ENCODE results near the gene USP37. TPM values are rescaled to one million over a fixed set of nuclear protein-coding genes. Genes with fewer than 3 reads are reported as not detected.

USP37 gene
- polyA plus RNA-seq, 2 donors, result 1.8 to 2.3 TPM

DNA sequence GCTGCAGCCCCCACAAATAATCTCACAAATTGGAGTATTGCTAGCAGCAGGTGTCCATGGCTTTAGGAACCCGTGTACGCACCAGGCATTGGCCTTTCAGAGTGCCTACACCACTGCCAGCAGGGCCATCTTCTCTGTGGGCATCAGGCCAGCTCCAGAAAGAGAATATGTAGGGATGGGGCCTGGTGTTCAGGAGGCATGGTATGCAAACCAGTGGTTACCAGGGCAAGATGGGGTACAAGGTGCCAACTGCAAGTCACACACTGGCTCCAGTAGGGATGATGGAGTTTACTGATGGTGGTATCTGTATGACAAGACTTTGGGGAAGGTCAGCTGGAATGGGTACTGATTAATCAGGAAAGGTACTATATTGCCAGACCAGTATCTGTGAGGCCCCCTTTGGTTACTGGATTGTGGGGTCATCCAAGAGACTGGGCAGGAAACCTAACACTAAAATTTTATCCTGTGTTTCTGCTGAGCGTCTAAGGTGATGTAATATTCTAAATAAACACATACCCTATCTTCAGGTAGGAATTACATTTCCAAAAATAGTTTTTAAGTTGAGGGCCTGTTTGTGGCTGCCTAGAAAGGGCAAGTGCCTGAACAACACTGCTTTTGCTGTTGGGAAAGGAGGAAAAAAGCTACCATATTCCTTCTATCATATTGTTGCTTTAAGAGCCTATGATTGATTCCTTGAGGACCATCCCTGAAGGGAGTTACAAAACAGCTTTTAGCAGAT, 9.5 kb upstream of the USP37 start:
- Histone ChIP-seq H3K4me3 (ENCODE audit: low read depth in 1 of 2, low read length in 2 of 2) (no peak overlapping the region), H3K4me1 (ENCODE audit: control insufficient read depth in 2 of 2, insufficient read depth in 2 of 2, low read length in 1 of 2) (no peaks in the 10 kb centered on the region), H3K27me3 (ENCODE audit: control insufficient read depth in 1 of 2, insufficient read depth in 2 of 2, low read length in 2 of 2) (no peaks in the 10 kb centered on the region), H3K27ac (ENCODE audit: low read depth in 2 of 2, low read length in 1 of 2) (no peak overlapping the region), H3K9me3 (ENCODE audit: control insufficient read depth in 2 of 2, insufficient read depth in 1 of 2, low read depth in 1 of 2, low read length in 1 of 2) (no peaks in the 10 kb centered on the region), H3K36me3 (ENCODE audit: control insufficient read depth in 2 of 2, insufficient read depth in 2 of 2, low read length in 1 of 2) (no peaks in the 10 kb centered on the region)
- whole genome bisulfite sequencing, 2 donors, result 92 to 93% methylated on average over 3 of the region's 3 CpGs

DNA sequence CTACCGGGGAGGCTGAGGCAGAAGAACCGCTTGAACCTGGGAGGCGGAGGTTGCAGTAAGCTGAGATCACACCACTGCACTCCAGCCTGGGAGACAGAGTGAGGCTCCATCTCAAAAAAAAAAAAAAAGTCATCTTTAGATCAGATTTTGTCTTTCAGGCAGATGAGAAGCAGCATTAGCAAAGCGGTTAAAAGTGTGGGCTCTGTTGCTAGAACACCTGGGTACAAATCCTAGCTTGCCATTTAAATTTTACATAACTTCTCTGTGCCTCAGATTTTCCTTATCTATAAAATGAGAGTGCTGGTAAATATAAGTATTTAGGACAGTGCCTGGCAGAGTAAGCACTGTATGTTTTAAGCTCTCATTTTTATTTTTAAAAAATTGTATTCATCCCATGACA, 8.7 kb upstream of the USP37 start:
- 97 to 98% methylated on average over 4 of the region's 4 CpGs for WGBS, 2 donors
- H3K4me1 ChIP-seq (ENCODE audit: control insufficient read depth in 2 of 2, insufficient read depth in 2 of 2, low read length in 1 of 2), result no peaks in the 10 kb centered on the region
- no peak overlapping the region for H3K4me3 ChIP-seq (ENCODE audit: low read depth in 1 of 2, low read length in 2 of 2)
- H3K36me3 ChIP-seq (ENCODE audit: control insufficient read depth in 2 of 2, insufficient read depth in 2 of 2, low read length in 1 of 2), result no peaks in the 10 kb centered on the region
- H3K27ac ChIP-seq (ENCODE audit: low read depth in 2 of 2, low read length in 1 of 2), result no peak overlapping the region
- no peaks in the 10 kb centered on the region for H3K9me3 ChIP-seq (ENCODE audit: control insufficient read depth in 2 of 2, insufficient read depth in 1 of 2, low read depth in 1 of 2, low read length in 1 of 2)
- no peaks in the 10 kb centered on the region for H3K27me3 ChIP-seq (ENCODE audit: control insufficient read depth in 1 of 2, insufficient read depth in 2 of 2, low read length in 2 of 2)

DNA sequence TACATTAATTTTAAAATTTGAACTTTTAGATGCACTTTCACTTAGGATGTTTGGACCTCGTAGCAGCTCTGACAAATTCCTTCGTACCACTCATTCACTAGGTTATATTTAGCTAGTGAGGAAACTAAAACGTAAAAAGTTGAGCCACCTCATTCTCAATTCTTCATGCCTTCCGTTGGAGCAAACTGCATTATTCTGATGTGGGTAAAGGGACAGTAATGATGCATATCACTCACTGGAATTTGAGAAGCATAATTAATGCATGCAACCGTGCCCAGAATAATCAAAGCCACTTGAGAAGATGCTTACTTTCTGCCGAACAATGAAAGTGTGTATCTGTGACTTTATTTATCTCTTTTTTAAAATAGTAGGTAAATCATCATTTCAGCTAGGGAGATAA, 2.7 kb upstream of the USP37 start:
- H3K4me3 ChIP-seq (ENCODE audit: low read depth in 1 of 2, low read length in 2 of 2), result no peak overlapping the region
- no peaks in the 10 kb centered on the region for H3K27me3 ChIP-seq (ENCODE audit: control insufficient read depth in 1 of 2, insufficient read depth in 2 of 2, low read length in 2 of 2)
- H3K9me3 ChIP-seq (ENCODE audit: control insufficient read depth in 2 of 2, insufficient read depth in 1 of 2, low read depth in 1 of 2, low read length in 1 of 2), result no peaks in the 10 kb centered on the region
- no peak overlapping the region for H3K27ac ChIP-seq (ENCODE audit: low read depth in 2 of 2, low read length in 1 of 2)
- H3K36me3 ChIP-seq (ENCODE audit: control insufficient read depth in 2 of 2, insufficient read depth in 2 of 2, low read length in 1 of 2), result no peaks in the 10 kb centered on the region
- H3K4me1 ChIP-seq (ENCODE audit: control insufficient read depth in 2 of 2, insufficient read depth in 2 of 2, low read length in 1 of 2), result peaks cover 0 to 3% of the 10 kb centered on the region in 2 donors
- 15 to 22% methylated on average over 6 of the region's 6 CpGs for WGBS, 2 donors

DNA sequence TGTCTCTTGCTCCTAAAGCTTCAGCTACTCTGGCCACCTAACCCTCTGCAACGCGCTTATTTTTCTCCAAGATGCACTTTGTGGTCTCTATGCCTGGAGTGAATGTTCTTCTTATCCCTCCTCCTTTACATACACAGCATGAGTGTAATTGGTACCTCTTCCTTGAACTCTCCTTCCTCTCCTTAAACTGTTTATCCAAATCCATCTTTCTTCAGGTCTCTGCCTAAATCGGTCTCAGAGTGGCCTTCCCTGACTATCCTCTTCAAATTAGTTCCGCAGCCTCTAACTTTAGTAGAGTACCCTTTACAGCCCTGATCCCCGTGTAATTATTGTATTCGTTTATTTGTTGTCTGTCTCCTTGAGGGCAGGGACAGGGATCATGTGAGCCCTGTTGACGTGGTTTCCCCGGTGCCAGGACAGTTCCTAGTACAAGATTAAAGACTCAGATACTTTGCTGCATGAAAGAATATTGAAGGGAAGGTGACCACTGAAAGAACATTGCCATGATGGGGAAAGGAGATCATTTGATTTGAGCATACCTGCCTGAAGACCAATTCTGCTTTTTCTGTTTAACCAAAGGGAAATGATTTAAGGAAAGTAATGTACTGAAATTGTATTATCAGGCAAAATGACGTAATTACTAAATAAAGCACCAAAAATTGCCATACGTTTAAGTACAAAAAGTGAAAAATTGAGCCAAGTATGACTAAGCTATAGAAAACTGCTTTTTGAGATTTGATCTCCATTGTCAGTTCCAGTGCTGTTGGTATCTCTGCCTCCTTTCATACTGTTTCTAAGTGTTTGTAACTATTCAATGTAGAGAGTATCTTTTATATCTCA, 1.7 kb upstream of the USP37 start:
- peaks cover 0 to 3% of the 10 kb centered on the region in 2 donors for H3K4me1 ChIP-seq (ENCODE audit: control insufficient read depth in 2 of 2, insufficient read depth in 2 of 2, low read length in 1 of 2)
- peak overlapping the region; percentile 90 to 98 for H3K4me3 ChIP-seq (ENCODE audit: low read depth in 1 of 2, low read length in 2 of 2)
- no peaks in the 10 kb centered on the region for H3K9me3 ChIP-seq (ENCODE audit: control insufficient read depth in 2 of 2, insufficient read depth in 1 of 2, low read depth in 1 of 2, low read length in 1 of 2)
- H3K27me3 ChIP-seq (ENCODE audit: control insufficient read depth in 1 of 2, insufficient read depth in 2 of 2, low read length in 2 of 2), result no peaks in the 10 kb centered on the region
- H3K36me3 ChIP-seq (ENCODE audit: control insufficient read depth in 2 of 2, insufficient read depth in 2 of 2, low read length in 1 of 2), result no peaks in the 10 kb centered on the region
- peak overlapping the region; percentile 68 to 90 for H3K27ac ChIP-seq (ENCODE audit: low read depth in 2 of 2, low read length in 1 of 2)
- 5 to 6% methylated on average over 10 of the region's 10 CpGs for WGBS, 2 donors

DNA sequence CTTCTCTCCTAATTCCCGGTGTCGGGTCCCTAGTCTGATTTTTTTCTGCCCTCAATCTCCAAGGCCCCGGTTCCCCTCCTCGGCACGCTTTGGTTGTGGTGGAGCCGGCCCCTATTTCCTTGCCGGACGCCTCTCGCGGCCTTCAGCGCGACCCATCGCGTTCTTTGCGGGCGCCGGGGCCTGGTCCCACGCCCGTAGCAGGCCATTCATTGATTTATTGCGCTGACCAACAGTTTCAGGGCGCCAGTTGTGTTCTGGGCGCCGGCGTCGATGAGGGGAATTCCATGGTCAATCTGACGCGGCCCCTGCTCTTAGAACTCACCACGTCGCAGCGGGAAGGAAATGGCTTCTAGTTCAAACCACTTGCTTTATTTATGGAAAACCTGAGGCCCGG, 884 bp upstream of the USP37 start:
- peak overlapping the region; percentile 90 to 98 for H3K4me3 ChIP-seq (ENCODE audit: low read depth in 1 of 2, low read length in 2 of 2)
- 0% methylated on average over 31 of the region's 31 CpGs for WGBS, 2 donors
- no peaks in the 10 kb centered on the region for H3K9me3 ChIP-seq (ENCODE audit: control insufficient read depth in 2 of 2, insufficient read depth in 1 of 2, low read depth in 1 of 2, low read length in 1 of 2)
- peaks cover 0 to 3% of the 10 kb centered on the region in 2 donors for H3K4me1 ChIP-seq (ENCODE audit: control insufficient read depth in 2 of 2, insufficient read depth in 2 of 2, low read length in 1 of 2)
- H3K27ac ChIP-seq (ENCODE audit: low read depth in 2 of 2, low read length in 1 of 2), result peak overlapping the region; percentile 90 to 96
- no peaks in the 10 kb centered on the region for H3K27me3 ChIP-seq (ENCODE audit: control insufficient read depth in 1 of 2, insufficient read depth in 2 of 2, low read length in 2 of 2)
- no peaks in the 10 kb centered on the region for H3K36me3 ChIP-seq (ENCODE audit: control insufficient read depth in 2 of 2, insufficient read depth in 2 of 2, low read length in 1 of 2)

DNA sequence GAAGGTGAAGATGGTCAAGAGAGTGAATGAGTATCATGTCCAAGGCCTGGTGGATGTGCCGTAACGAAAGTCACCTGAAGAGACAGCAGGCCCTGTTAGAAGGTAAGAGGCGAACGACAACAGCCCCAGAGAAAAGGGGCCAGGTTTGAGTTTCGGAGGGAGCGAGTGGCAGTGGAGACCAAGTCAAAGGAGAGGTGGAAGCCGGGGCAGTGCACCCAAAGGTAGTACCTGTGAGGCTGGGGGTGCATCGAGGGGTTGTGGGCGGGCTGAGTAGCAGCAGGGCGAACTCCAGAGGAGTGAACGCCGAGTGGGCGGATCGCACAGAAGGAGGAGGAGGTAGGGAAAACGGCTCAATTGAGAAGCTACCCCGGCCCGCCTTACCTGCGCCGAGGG, 358 bp downstream of the USP37 start:
- H3K36me3 ChIP-seq (ENCODE audit: control insufficient read depth in 2 of 2, insufficient read depth in 2 of 2, low read length in 1 of 2), result no peaks in the 10 kb centered on the region
- no peaks in the 10 kb centered on the region for H3K9me3 ChIP-seq (ENCODE audit: control insufficient read depth in 2 of 2, insufficient read depth in 1 of 2, low read depth in 1 of 2, low read length in 1 of 2)
- H3K4me3 ChIP-seq (ENCODE audit: low read depth in 1 of 2, low read length in 2 of 2), result peak overlapping the region; percentile 70 to 98
- WGBS, 2 donors, result 0 to 1% methylated on average over 19 of the region's 19 CpGs
- peak overlapping the region; percentile 90 to 98 for H3K27ac ChIP-seq (ENCODE audit: low read depth in 2 of 2, low read length in 1 of 2)
- peaks cover 0 to 3% of the 10 kb centered on the region in 2 donors for H3K4me1 ChIP-seq (ENCODE audit: control insufficient read depth in 2 of 2, insufficient read depth in 2 of 2, low read length in 1 of 2)
- no peaks in the 10 kb centered on the region for H3K27me3 ChIP-seq (ENCODE audit: control insufficient read depth in 1 of 2, insufficient read depth in 2 of 2, low read length in 2 of 2)

DNA sequence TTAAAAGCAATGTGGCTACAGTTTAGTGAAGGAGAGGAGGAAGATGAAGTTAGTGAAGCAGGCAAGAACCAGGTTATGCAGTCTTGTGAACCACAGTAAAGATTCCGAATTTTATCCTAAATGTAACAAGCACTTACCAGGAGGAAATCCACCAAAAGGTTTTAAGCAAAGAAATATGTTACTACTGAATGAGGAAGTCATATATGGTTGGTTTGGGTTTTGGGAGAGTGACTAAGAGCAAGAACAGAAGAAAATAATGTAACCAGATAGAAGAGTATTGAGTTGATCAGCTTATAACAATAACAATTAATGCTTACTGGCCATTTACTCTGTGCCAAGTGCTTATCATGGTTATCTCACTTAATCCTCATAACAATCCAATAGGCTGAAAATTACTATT, 1.9 kb downstream of the USP37 start:
- 75 to 91% methylated on average over 1 of the region's 1 CpG for WGBS, 2 donors
- Histone ChIP-seq H3K4me3 (ENCODE audit: low read depth in 1 of 2, low read length in 2 of 2) (no peak overlapping the region), H3K27ac (ENCODE audit: low read depth in 2 of 2, low read length in 1 of 2) (no peak overlapping the region), H3K4me1 (ENCODE audit: control insufficient read depth in 2 of 2, insufficient read depth in 2 of 2, low read length in 1 of 2) (peaks cover 0 to 3% of the 10 kb centered on the region in 2 donors), H3K27me3 (ENCODE audit: control insufficient read depth in 1 of 2, insufficient read depth in 2 of 2, low read length in 2 of 2) (no peaks in the 10 kb centered on the region), H3K9me3 (ENCODE audit: control insufficient read depth in 2 of 2, insufficient read depth in 1 of 2, low read depth in 1 of 2, low read length in 1 of 2) (no peaks in the 10 kb centered on the region), H3K36me3 (ENCODE audit: control insufficient read depth in 2 of 2, insufficient read depth in 2 of 2, low read length in 1 of 2) (no peaks in the 10 kb centered on the region)

DNA sequence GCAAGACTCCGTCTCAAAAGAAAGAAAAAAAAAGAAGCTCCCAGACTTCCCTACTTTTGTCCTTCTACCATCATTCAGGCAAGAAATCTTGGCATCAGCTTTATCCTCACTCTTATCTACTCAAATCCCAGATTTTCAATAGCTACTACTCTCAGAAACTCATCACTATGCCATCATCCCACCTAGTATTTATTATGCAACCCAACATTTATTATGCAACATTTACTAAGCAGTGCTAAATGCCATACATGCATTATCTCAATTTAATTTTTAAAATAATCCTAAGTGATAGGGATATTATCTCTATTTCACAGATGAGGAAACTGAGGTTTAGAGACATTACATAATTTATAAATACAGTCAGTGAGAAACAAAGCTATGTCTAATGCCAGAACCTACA, 4.1 kb downstream of the USP37 start:
- Histone ChIP-seq H3K4me3 (ENCODE audit: low read depth in 1 of 2, low read length in 2 of 2) (no peak overlapping the region), H3K9me3 (ENCODE audit: control insufficient read depth in 2 of 2, insufficient read depth in 1 of 2, low read depth in 1 of 2, low read length in 1 of 2) (no peaks in the 10 kb centered on the region), H3K36me3 (ENCODE audit: control insufficient read depth in 2 of 2, insufficient read depth in 2 of 2, low read length in 1 of 2) (no peaks in the 10 kb centered on the region), H3K4me1 (ENCODE audit: control insufficient read depth in 2 of 2, insufficient read depth in 2 of 2, low read length in 1 of 2) (peaks cover 0 to 3% of the 10 kb centered on the region in 2 donors), H3K27me3 (ENCODE audit: control insufficient read depth in 1 of 2, insufficient read depth in 2 of 2, low read length in 2 of 2) (no peaks in the 10 kb centered on the region), H3K27ac (ENCODE audit: low read depth in 2 of 2, low read length in 1 of 2) (no peak overlapping the region)
- WGBS, 2 donors, result 93 to 100% methylated on average over 1 of the region's 1 CpG

DNA sequence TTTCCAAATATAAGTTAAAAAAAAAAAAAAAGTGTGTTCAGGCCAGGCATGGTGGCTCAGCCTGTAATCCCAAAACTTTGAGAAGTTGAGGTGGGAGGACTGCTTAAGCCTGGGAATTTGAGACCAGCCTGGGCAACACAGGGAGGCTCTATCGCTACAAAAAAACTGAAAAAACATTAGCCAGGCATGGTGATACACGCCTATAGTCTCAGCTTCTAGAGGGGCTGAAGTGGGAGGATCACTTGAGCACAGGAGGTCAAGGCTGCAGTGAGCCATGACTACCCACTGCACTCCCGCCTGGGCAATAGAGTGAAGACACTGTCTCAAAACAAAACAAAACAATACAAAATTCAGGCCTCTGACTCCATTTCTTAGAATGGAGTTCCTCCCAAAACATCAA, 9.2 kb downstream of the USP37 start:
- no peak overlapping the region for H3K4me3 ChIP-seq (ENCODE audit: low read depth in 1 of 2, low read length in 2 of 2)
- no peaks in the 10 kb centered on the region for H3K27me3 ChIP-seq (ENCODE audit: control insufficient read depth in 1 of 2, insufficient read depth in 2 of 2, low read length in 2 of 2)
- H3K27ac ChIP-seq (ENCODE audit: low read depth in 2 of 2, low read length in 1 of 2), result no peak overlapping the region
- WGBS, 2 donors, result 91 to 94% methylated on average over 3 of the region's 3 CpGs
- H3K36me3 ChIP-seq (ENCODE audit: control insufficient read depth in 2 of 2, insufficient read depth in 2 of 2, low read length in 1 of 2), result peaks cover 0 to 5% of the 10 kb centered on the region in 2 donors
- no peaks in the 10 kb centered on the region for H3K9me3 ChIP-seq (ENCODE audit: control insufficient read depth in 2 of 2, insufficient read depth in 1 of 2, low read depth in 1 of 2, low read length in 1 of 2)
- H3K4me1 ChIP-seq (ENCODE audit: control insufficient read depth in 2 of 2, insufficient read depth in 2 of 2, low read length in 1 of 2), result no peaks in the 10 kb centered on the region
